Gastroesophageal sphincter (tissue), 4 donors: ENCODE measurements around the gene RAB3C. TPM values are rescaled to one million over a fixed set of nuclear protein-coding genes. Genes with fewer than 3 reads are reported as not detected.

Experiments
- ATAC-seq: fragments of 150-250 bp; one replicate; pipeline ENCODE4 v1.9.1; 2016; ENCODE audit warnings: mild to moderate bottlenecking, moderate library complexity
- H3K27ac ChIP-seq, 4 donors: fragments of 200-600 bp; sonication (generic) in 3 of 4; 1 replicate in 3 of 4; 2 replicates in 1 of 4; pipeline ENCODE4 v1.5.1; 2016 to 2019
- H3K27me3 ChIP-seq: fragments of 200-600 bp; sonication (generic); one replicate; pipeline ENCODE4 v1.5.1; 2019
- H3K36me3 ChIP-seq, 2 donors: fragments of 200-600 bp; sonication (generic); one replicate each; pipeline ENCODE4 v1.5.1; 2019; ENCODE audit warnings: control low read depth in 1 of 2
- H3K4me1 ChIP-seq, 3 donors: fragments of 200-600 bp; sonication (generic); 1 replicate in 2 of 3; 2 replicates in 1 of 3; pipeline ENCODE4 v1.5.1; 2016 to 2019; ENCODE audit warnings: control low read depth in 2 of 3
- H3K4me3 ChIP-seq, 2 donors: fragments of 200-600 bp; sonication (generic); one replicate each; pipeline ENCODE4 v1.5.1; 2019; ENCODE audit warnings: mild to moderate bottlenecking in 1 of 2, moderate library complexity in 1 of 2
- H3K9me3 ChIP-seq, 3 donors: fragments of 200-600 bp; sonication (generic); one replicate each; pipeline ENCODE4 v1.5.1; 2017 to 2019; ENCODE audit warnings: control low read depth in 2 of 3
- EP300 ChIP-seq: sonication (generic); formaldehyde crosslinking; IDR thresholded peaks from one replicate; pipeline ENCODE4 v1.6.1; 2017; ENCODE audit warnings: antibody characterized with exemption, mild to moderate bottlenecking
- POLR2A ChIP-seq, 2 donors: fragments of 450-650 bp; IDR thresholded peaks; one replicate each; pipeline ENCODE4 v1.6.1; 2017; ENCODE audit warnings: antibody characterized with exemption in 2 of 2, mild to moderate bottlenecking in 2 of 2, moderate library complexity in 1 of 2
- POLR2AphosphoS5 ChIP-seq: sonication (generic); formaldehyde crosslinking; IDR thresholded peaks from one replicate; pipeline ENCODE4 v1.6.1; 2017; ENCODE audit warnings: antibody characterized with exemption
- total RNA-seq, 4 donors: library from RNA; depleted of rRNA; stranded (reverse); fragments of >200 nt; gene quantifications; one replicate each; pipeline ENCODE4 v1.1.0, GENCODE V29; 2016
- TF ChIP-seq, protein P1 (sequence below), 4 experiments: fragments of 200-600 bp in 2 of 4; fragments of 450-650 bp in 2 of 4; sonication (generic) in 1 of 4; IDR thresholded peaks; one replicate each; pipeline ENCODE4 v1.5.1; 2017 to 2019; ENCODE audit warnings: antibody characterized with exemption in 4 of 4, mild to moderate bottlenecking in 2 of 4, moderate library complexity in 2 of 4

RAB3C gene
- total RNA-seq, 4 donors from 2014 or later = 0.16 to 3.5 (median 2.1) TPM

DNA sequence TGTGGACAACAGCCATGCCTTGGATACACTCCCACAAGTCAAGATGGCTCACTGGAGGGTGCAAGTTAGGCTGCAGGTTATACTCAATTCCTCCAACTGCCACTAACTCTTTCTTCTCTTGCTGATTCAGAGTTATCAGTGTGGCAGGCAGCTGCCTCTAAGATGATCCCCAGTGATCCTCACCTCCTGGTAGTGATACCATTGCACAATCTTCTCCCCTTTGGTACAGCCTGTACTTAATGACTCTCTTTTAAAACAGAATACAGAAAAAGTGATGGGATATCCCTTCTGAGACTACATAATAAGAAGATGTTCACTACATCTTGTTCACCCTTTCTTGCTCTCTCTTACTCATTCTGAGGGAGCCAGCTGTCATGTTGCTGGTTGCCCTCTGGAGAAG is 323.1 kb downstream of the RAB3C start:
- no peaks in the 10 kb centered on the region for H3K36me3 ChIP-seq
- H3K9me3 ChIP-seq = peaks cover 0 to 6% (median 0%) of the 10 kb centered on the region in 3 donors
- TF ChIP-seq, protein P1, sequence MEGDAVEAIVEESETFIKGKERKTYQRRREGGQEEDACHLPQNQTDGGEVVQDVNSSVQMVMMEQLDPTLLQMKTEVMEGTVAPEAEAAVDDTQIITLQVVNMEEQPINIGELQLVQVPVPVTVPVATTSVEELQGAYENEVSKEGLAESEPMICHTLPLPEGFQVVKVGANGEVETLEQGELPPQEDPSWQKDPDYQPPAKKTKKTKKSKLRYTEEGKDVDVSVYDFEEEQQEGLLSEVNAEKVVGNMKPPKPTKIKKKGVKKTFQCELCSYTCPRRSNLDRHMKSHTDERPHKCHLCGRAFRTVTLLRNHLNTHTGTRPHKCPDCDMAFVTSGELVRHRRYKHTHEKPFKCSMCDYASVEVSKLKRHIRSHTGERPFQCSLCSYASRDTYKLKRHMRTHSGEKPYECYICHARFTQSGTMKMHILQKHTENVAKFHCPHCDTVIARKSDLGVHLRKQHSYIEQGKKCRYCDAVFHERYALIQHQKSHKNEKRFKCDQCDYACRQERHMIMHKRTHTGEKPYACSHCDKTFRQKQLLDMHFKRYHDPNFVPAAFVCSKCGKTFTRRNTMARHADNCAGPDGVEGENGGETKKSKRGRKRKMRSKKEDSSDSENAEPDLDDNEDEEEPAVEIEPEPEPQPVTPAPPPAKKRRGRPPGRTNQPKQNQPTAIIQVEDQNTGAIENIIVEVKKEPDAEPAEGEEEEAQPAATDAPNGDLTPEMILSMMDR (IDR thresholded peaks at IDR 0.05) = no peak
- TF ChIP-seq POLR2AphosphoS5 = no peak
- TF ChIP-seq POLR2A (IDR thresholded peaks at IDR 0.05) = no peak
- TF ChIP-seq EP300 = no peak
- no peaks in the 10 kb centered on the region for H3K4me1 ChIP-seq
- no peaks in the 10 kb centered on the region for H3K27me3 ChIP-seq
- no peak overlapping the region for H3K27ac ChIP-seq
- H3K4me3 ChIP-seq = no peak overlapping the region
- no peak for ATAC-seq

Other genes starting within 250 kb of the RAB3C start
- 10 to 100 TPM; 18.2 to 61.4 (median 36.4) TPM for gene PLK2, start 123.0 kb upstream of the RAB3C start, total RNA-seq
- 1 to 10 TPM in 2 of 4 donors, under 1 TPM in 1, not detected in 1; 0.50 to 2.4 (median 2.2) TPM for gene GAPT, start 91.6 kb upstream of the RAB3C start, total RNA-seq